Progenitor cell of endocrine pancreas (in vitro differentiated cells): ENCODE results near the gene VIPAS39. TPM values are rescaled to one million over a fixed set of nuclear protein-coding genes. Genes with fewer than 3 reads are reported as not detected.

Experiments
- DNase-seq: peaks from one replicate; pipeline ENCODE4 v3.0.0; 2021; ENCODE audit warnings: low spot score; ENCODE audit not compliant: unreplicated experiment
- H3K27ac Mint-ChIP-seq: 2 replicates; pipeline ENCODE4 v1.8.0; 2021; ENCODE audit warnings: mild to moderate bottlenecking, moderate library complexity, mixed read lengths
- H3K27me3 Mint-ChIP-seq: 2 replicates; pipeline ENCODE4 v1.8.0; 2021; ENCODE audit warnings: mixed read lengths
- H3K36me3 Mint-ChIP-seq: 2 replicates; pipeline ENCODE4 v1.8.0; 2022; ENCODE audit warnings: mixed read lengths; ENCODE audit not compliant: insufficient read depth
- H3K4me1 Mint-ChIP-seq: 2 replicates; pipeline ENCODE4 v1.8.0; 2021; ENCODE audit warnings: low read depth, mixed read lengths
- H3K4me3 Mint-ChIP-seq: 2 replicates; pipeline ENCODE4 v1.8.0; 2021; ENCODE audit warnings: low read depth, mild to moderate bottlenecking, moderate library complexity, mixed read lengths
- H3K9me3 Mint-ChIP-seq: 2 replicates; pipeline ENCODE4 v1.8.0; 2021; ENCODE audit warnings: low read depth, mixed read lengths
- total RNA-seq: library from RNA; stranded (reverse); gene quantifications from 2 replicates; pipeline ENCODE4 v1.2.1, GENCODE V29; 2021
- TF ChIP-seq, protein P1 (sequence below): fragments of 200-600 bp; sonication (generic); IDR thresholded peaks from one replicate; pipeline ENCODE4 v1.5.0; 2021; ENCODE audit warnings: antibody characterized with exemption, mild to moderate bottlenecking; ENCODE audit not compliant: unreplicated experiment

Gene VIPAS39
- total RNA-seq, 1 donor from 2014 or later = 30.7 TPM

- H3K36me3 Mint-ChIP-seq = no peaks in the 10 kb centered on the region
- DNase-seq = no peak
- H3K4me1 Mint-ChIP-seq = no peaks in the 10 kb centered on the region
- no peak overlapping the region for H3K4me3 Mint-ChIP-seq
- no peaks in the 10 kb centered on the region for H3K9me3 Mint-ChIP-seq
- H3K27me3 Mint-ChIP-seq = no peaks in the 10 kb centered on the region
- H3K27ac Mint-ChIP-seq = no peak overlapping the region
- TF ChIP-seq, protein P1, sequence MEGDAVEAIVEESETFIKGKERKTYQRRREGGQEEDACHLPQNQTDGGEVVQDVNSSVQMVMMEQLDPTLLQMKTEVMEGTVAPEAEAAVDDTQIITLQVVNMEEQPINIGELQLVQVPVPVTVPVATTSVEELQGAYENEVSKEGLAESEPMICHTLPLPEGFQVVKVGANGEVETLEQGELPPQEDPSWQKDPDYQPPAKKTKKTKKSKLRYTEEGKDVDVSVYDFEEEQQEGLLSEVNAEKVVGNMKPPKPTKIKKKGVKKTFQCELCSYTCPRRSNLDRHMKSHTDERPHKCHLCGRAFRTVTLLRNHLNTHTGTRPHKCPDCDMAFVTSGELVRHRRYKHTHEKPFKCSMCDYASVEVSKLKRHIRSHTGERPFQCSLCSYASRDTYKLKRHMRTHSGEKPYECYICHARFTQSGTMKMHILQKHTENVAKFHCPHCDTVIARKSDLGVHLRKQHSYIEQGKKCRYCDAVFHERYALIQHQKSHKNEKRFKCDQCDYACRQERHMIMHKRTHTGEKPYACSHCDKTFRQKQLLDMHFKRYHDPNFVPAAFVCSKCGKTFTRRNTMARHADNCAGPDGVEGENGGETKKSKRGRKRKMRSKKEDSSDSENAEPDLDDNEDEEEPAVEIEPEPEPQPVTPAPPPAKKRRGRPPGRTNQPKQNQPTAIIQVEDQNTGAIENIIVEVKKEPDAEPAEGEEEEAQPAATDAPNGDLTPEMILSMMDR = no peak
These were observed 31.2 kb upstream of the VIPAS39 start for GRCh38 chr14:77488558-77488957.

DNA sequence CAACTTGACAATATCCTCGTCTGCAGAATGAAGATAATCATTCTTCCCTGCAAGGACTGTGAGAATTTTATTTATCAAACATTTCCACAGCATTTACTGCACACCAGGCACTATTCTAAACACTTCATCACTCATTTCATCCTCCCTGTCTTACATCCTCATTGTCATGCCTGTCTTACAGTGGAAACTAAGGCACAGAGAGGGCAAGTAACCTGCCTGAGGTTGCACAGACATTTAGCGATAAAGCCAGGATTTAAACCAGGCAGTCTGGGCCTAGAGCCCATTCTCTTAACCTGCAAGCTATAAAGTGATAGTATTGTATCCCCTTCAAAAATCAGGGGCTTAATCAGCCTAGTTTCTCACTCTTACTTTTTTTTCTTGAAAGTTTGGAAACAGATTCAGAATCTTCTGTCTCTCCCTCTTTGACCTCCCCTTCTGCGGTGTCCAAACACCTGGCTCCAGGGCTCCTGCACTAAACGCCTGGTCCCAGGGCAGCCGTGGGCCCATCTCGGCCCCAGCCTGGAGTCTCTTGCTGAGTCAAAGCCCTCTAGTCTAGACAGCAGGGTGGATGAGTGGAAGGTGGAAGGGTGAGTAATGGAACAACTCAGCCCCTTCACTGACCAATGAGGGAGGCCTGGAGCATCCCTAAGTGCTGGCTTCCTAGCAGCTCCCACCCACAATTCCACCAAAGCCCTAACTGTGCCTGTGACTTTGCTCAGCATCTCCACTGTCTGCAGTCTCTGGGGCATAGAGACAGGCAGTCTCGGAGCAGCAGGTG lies 28.7 kb upstream of the VIPAS39 start:
- H3K4me3 Mint-ChIP-seq = no peak overlapping the region
- H3K27me3 Mint-ChIP-seq = no peaks in the 10 kb centered on the region
- no peaks in the 10 kb centered on the region for H3K9me3 Mint-ChIP-seq
- DNase-seq = no peak
- no peaks in the 10 kb centered on the region for H3K36me3 Mint-ChIP-seq
- no peak overlapping the region for H3K27ac Mint-ChIP-seq
- TF ChIP-seq, protein P1 = no peak
- no peaks in the 10 kb centered on the region for H3K4me1 Mint-ChIP-seq

GRCh38 chr14:77485256-77485655 lies 27.9 kb upstream of the VIPAS39 start:
- H3K4me1 Mint-ChIP-seq = no peaks in the 10 kb centered on the region
- H3K36me3 Mint-ChIP-seq = no peaks in the 10 kb centered on the region
- DNase-seq = no peak
- H3K27me3 Mint-ChIP-seq = no peaks in the 10 kb centered on the region
- H3K27ac Mint-ChIP-seq = no peak overlapping the region
- TF ChIP-seq, protein P1 = no peak
- no peak overlapping the region for H3K4me3 Mint-ChIP-seq
- no peaks in the 10 kb centered on the region for H3K9me3 Mint-ChIP-seq

DNA sequence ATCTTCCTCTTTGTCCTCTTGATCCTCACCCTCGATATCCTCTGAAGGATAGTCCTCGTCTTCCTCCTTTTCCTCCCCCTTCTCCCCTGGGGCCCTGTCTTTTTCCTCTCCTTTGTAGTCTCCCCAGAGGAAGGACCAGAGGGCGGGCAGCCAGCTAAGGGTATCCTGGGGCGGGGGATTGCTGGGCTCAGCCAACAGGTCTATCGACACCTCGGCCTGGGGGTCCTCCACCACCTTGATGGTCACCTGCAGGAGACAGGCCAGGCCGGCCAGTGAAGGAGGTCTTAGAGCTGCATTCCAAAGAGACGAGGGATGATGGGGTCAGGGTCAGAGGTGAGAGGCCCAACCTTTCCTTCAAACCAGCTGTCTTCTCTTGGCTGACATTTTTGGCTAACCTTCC lies 25.0 kb upstream of the VIPAS39 start:
- no peaks in the 10 kb centered on the region for H3K9me3 Mint-ChIP-seq
- TF ChIP-seq, protein P1 = no peak
- no peaks in the 10 kb centered on the region for H3K36me3 Mint-ChIP-seq
- H3K27ac Mint-ChIP-seq = no peak overlapping the region
- H3K4me3 Mint-ChIP-seq = no peak overlapping the region
- no peak for DNase-seq
- H3K4me1 Mint-ChIP-seq = no peaks in the 10 kb centered on the region
- no peaks in the 10 kb centered on the region for H3K27me3 Mint-ChIP-seq

DNA sequence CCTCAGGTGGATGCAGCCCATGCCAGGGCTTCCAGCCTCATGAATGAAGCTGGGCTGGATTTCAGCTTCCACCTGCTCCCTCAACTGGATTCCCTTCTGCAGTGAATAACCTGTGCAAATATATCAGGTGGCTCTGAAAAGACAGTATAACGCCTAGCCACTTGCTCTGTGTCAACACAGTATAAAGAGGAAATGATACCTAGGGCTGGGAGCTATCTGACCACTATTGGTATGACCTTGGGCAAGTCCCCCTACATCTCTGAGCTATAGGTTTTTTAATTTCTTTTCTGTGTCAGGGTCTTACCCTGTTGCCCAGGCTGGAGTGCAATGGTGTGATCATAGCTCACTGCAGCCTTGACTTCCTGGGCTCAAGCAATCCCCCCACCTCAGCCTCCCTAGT lies 21.4 kb upstream of the VIPAS39 start:
- H3K36me3 Mint-ChIP-seq = no peaks in the 10 kb centered on the region
- no peaks in the 10 kb centered on the region for H3K9me3 Mint-ChIP-seq
- H3K4me1 Mint-ChIP-seq = no peaks in the 10 kb centered on the region
- TF ChIP-seq, protein P1 = no peak
- no peak overlapping the region for H3K27ac Mint-ChIP-seq
- no peak for DNase-seq
- peaks cover 3% of the 10 kb centered on the region for H3K27me3 Mint-ChIP-seq
- no peak overlapping the region for H3K4me3 Mint-ChIP-seq
